Testis (tissue), 2 donors: Measurements from ENCODE around the gene ENAH.

ENCODE experiments used
- CTCF ChIP-seq, 3 experiments: fragments of 450-650 bp in 2 of 3; fragments of 200-600 bp in 1 of 3; sonication (generic) in 1 of 3; IDR thresholded peaks; one replicate each; pipeline ENCODE4 v1.5.1; 2016 to 2019; ENCODE audit warnings: antibody characterized with exemption in 3 of 3, mild to moderate bottlenecking in 2 of 3, moderate library complexity in 1 of 3
- POLR2A ChIP-seq: fragments of 450-650 bp; IDR thresholded peaks from one replicate; pipeline ENCODE4 v1.6.1; 2017; ENCODE audit warnings: antibody characterized with exemption, mild to moderate bottlenecking, moderate library complexity

- no peak for TF ChIP-seq CTCF (IDR thresholded peaks at IDR 0.05)
- no peak for TF ChIP-seq POLR2A
Measured at GRCh38 chr1:225462714-225463574, 190.0 kb downstream of the ENAH start.
